ENCODE data around the gene RGS16. TPM values are rescaled to one million over a fixed set of nuclear protein-coding genes. Genes with fewer than 3 reads are reported as not detected.

Gene RGS16
- total and polyA plus RNA-seq, 8 donors, result 3.5 to 11.0 (median 6.3) TPM

GRCh38 chr1:182616130-182617013 lies 12.2 kb upstream of the RGS16 start:
- Histone ChIP-seq H3K36me3 (no peaks in the 10 kb centered on the region), H3K4me1 (peaks cover 19 to 41% of the 10 kb centered on the region in 2 donors), H3K4me3 (peak overlapping the region in 1 of 2 donors; percentile 44), H3K9me3 (no peaks in the 10 kb centered on the region), H3K27me3 (peaks cover 0 to 50% of the 10 kb centered on the region in 2 donors), H3K27ac (peak overlapping the region in 1 of 2 donors; percentile 92)
- peak; percentile 63 to 86 (median 80) for DNase-seq
- no peak for TF ChIP-seq CTCF (IDR thresholded peaks at IDR 0.05)
- intact Hi-C loops (cut with DNase I), result no loop called here
- peak; percentile 60 for ATAC-seq

- intact Hi-C loops (cut with DNase I), result no loop called here
- H3K4me3 ChIP-seq, result peak overlapping the region; percentile 43 to 44
- DNase-seq (peak in 2 of 4 donors; percentile 54 to 72), ATAC-seq (peak; percentile 57)
- H3K9me3 ChIP-seq, result no peaks in the 10 kb centered on the region
- peaks cover 19 to 41% of the 10 kb centered on the region in 2 donors for H3K4me1 ChIP-seq
- H3K27me3 ChIP-seq, result peaks cover 0 to 50% of the 10 kb centered on the region in 2 donors
- TF ChIP-seq CTCF (IDR thresholded peaks at IDR 0.05), result no peak
- H3K36me3 ChIP-seq, result no peaks in the 10 kb centered on the region
- peak overlapping the region; percentile 91 to 92 for H3K27ac ChIP-seq
Measured at GRCh38 chr1:182615468-182616129, 11.4 kb upstream of the RGS16 start.

- no peaks in the 10 kb centered on the region for H3K36me3 ChIP-seq
- H3K27ac ChIP-seq, result peak overlapping the region; percentile 91 to 92
- no peak for TF ChIP-seq CTCF (IDR thresholded peaks at IDR 0.05)
- ATAC-seq, result peak; percentile 74
- peak overlapping the region; percentile 43 to 44 for H3K4me3 ChIP-seq
- intact Hi-C loops (cut with DNase I), result no loop called here
- peaks cover 19 to 41% of the 10 kb centered on the region in 2 donors for H3K4me1 ChIP-seq
- no peaks in the 10 kb centered on the region for H3K9me3 ChIP-seq
- H3K27me3 ChIP-seq, result peaks cover 0 to 50% of the 10 kb centered on the region in 2 donors
- peak; percentile 72 to 91 (median 83) for DNase-seq
Measured at GRCh38 chr1:182614796-182615454, 10.7 kb upstream of the RGS16 start.

GRCh38 chr1:182611787-182612186 lies 7.6 kb upstream of the RGS16 start:
- H3K9me3 ChIP-seq, result no peaks in the 10 kb centered on the region
- peaks cover 19 to 48% of the 10 kb centered on the region in 2 donors for H3K4me1 ChIP-seq
- no peak for DNase-seq
- intact Hi-C loops (cut with DNase I), result no loop called here
- no peak overlapping the region for H3K27ac ChIP-seq
- no peaks in the 10 kb centered on the region for H3K36me3 ChIP-seq
- peaks cover 0 to 38% of the 10 kb centered on the region in 2 donors for H3K27me3 ChIP-seq
- ATAC-seq, result no peak
- no peak overlapping the region for H3K4me3 ChIP-seq
- TF ChIP-seq CTCF (IDR thresholded peaks at IDR 0.05), result no peak
